Choroid plexus epithelial cell (primary cell): ENCODE results near the gene G6PC2.

ENCODE experiments used
- DNase-seq: peaks from one replicate; pipeline ENCODE4 v3.0.0-alpha.2; 2010; ENCODE audit warnings: low read depth
- H3K4me3 ChIP-seq: 2 replicates; pipeline ENCODE4 v1.5.1; 2011; ENCODE audit warnings: low read depth, mild to moderate bottlenecking, control low read depth, low read length, moderate library complexity
- CTCF ChIP-seq: conservative IDR thresholded peaks from 2 replicates; pipeline ENCODE4 v1.5.1; 2011; ENCODE audit warnings: low read depth, mild to moderate bottlenecking, control low read depth, inconsistent platforms, low read length, moderate library complexity

The G6PC2 gene, protein sequence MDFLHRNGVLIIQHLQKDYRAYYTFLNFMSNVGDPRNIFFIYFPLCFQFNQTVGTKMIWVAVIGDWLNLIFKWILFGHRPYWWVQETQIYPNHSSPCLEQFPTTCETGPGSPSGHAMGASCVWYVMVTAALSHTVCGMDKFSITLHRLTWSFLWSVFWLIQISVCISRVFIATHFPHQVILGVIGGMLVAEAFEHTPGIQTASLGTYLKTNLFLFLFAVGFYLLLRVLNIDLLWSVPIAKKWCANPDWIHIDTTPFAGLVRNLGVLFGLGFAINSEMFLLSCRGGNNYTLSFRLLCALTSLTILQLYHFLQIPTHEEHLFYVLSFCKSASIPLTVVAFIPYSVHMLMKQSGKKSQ

GRCh38 chr2:168901003-168901402 lies at the start of gene G6PC2:
Gene G6PC2 (plus strand): TSS chr2:168901291. CDS start chr2:168901332, 41 bp downstream.
- no peak for TF ChIP-seq CTCF
- no peak within 1 kb of the TSS for H3K4me3 ChIP-seq
- DNase-seq, result no peak

DNA sequence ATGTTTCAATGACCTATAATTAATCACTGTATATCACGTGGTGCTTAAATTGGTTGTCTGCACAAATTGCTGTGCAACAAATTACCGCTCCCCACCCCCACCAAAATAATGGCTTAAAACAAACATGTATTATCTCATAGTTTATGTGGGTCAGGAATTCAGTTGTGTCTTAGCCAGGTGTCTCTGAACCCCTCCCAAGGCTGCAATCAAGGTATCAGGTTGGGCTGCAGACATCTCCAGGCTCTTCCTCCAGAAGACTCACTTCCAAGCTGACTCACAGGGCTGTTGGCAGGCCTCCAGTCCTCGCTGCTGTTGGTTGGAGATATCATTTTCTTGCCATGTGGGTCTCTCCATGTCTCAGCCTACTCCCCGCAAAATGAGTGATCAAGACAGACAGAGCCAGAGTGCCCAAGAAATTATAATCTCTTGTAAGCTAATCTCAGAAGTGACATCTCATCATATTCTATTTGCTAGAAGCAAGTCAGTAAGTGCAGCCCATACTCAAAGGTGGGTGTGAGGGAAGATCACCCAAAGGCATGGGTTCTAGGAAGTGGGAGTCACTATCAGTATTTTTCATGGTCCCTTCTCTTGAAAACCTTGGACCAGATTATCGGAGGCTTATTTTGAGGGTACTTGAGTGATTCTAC lies 49.3 kb upstream of the G6PC2 start:
- DNase-seq, result peak; percentile 91

GRCh38 chr2:168852481-168852880 lies 48.6 kb upstream of the G6PC2 start:
- no peak overlapping the region for H3K4me3 ChIP-seq
- no peak for DNase-seq
- TF ChIP-seq CTCF, result no peak

More for the DNA sequence above, 49.3 kb upstream of the G6PC2 start:
- TF ChIP-seq CTCF, result no peak
- H3K4me3 ChIP-seq, result no peak overlapping the region

DNA sequence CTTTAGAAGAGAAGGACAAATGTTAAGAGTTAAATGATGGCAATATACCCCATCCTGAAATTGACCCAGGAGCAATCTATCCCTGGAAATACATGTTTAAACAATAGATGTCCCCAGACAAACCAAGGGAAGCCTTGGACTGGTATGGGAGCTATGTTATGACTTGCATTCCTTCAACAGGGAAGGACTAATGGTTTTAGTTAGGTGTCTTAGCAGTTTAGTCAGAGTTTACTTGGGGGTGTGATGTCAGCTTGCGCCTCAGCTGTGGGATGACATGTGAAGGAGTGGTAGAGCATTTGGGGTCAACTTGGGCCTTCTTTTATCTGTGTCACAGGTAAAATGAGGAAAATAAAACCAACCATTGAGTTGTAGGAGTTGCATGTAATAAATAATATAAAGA lies 47.6 kb upstream of the G6PC2 start:
- no peak overlapping the region for H3K4me3 ChIP-seq
- no peak for TF ChIP-seq CTCF
- no peak for DNase-seq

GRCh38 chr2:168854651-168855050 lies 46.4 kb upstream of the G6PC2 start:
- DNase-seq, result no peak
- no peak for TF ChIP-seq CTCF
- H3K4me3 ChIP-seq, result no peak overlapping the region

DNA sequence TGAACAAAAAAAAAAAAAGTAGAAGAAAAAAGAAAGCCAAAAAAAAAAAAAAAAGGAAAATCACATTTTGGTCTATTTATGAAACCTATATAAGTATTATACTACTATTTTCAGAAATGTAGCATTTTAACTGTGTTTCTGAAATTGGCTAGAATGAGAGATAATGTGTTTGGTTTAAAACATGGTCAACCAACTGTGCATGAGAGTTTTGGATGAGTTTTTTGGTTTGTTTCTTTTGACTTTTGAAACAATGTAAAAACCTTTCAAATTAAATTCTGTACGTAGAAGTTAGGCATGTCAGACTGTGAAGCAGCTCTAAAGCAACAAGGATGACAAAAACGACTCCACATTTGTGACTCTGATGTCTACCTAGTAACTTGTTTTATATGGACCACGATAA lies 45.5 kb upstream of the G6PC2 start:
- H3K4me3 ChIP-seq, result no peak overlapping the region
- no peak for TF ChIP-seq CTCF
- no peak for DNase-seq
